Epidermal melanocyte (primary cell): ENCODE results near the gene BLACAT1.

Source experiments
- DNase-seq: peaks from one replicate; pipeline ENCODE4 v3.0.0; 2011; ENCODE audit warnings: low spot score; ENCODE audit not compliant: insufficient read length

Gene BLACAT1

GRCh38 chr1:205456868-205457745 is 1.3 kb upstream of the BLACAT1 start:
- DNase-seq: no peak

- DNase-seq: no peak
Measured at GRCh38 chr1:205456383-205456867, 580 bp upstream of the BLACAT1 start.

GRCh38 chr1:205454903-205455335 is 926 bp downstream of the BLACAT1 start:
- DNase-seq: no peak

GRCh38 chr1:205453466-205453865 is 2.4 kb downstream of the BLACAT1 start:
- no peak for DNase-seq

- DNase-seq: no peak
Measured at GRCh38 chr1:205452933-205453332, 2.9 kb downstream of the BLACAT1 start.

- DNase-seq: no peak
Measured at GRCh38 chr1:205452364-205452763, 3.5 kb downstream of the BLACAT1 start.

- no peak for DNase-seq
Measured at GRCh38 chr1:205451759-205452164, 4.1 kb downstream of the BLACAT1 start.

GRCh38 chr1:205451202-205451601 is 4.6 kb downstream of the BLACAT1 start:
- no peak for DNase-seq

GRCh38 chr1:205450448-205450847 is 5.4 kb downstream of the BLACAT1 start:
- no peak for DNase-seq

- DNase-seq: no peak
Measured at GRCh38 chr1:205449750-205450443, 5.9 kb downstream of the BLACAT1 start.

GRCh38 chr1:205449254-205449749 is 6.5 kb downstream of the BLACAT1 start:
- no peak for DNase-seq

GRCh38 chr1:205448540-205449253 is 7.1 kb downstream of the BLACAT1 start:
- no peak for DNase-seq

- no peak for DNase-seq
Measured at GRCh38 chr1:205447457-205448341, 8.1 kb downstream of the BLACAT1 start.

- DNase-seq: no peak
Measured at GRCh38 chr1:205446828-205447227, 9.0 kb downstream of the BLACAT1 start.

GRCh38 chr1:205445646-205445935 is 10.3 kb downstream of the BLACAT1 start:
- DNase-seq: no peak

- DNase-seq: no peak
Measured at GRCh38 chr1:205444931-205445645, 10.8 kb downstream of the BLACAT1 start.

- no peak for DNase-seq
Measured at GRCh38 chr1:205444300-205444930, 11.4 kb downstream of the BLACAT1 start.

GRCh38 chr1:205443585-205444299 is 12.1 kb downstream of the BLACAT1 start:
- no peak for DNase-seq
